Omental fat pad (tissue), 4 donors: ENCODE measurements around the gene DMWD. TPM values are rescaled to one million over a fixed set of nuclear protein-coding genes. Genes with fewer than 3 reads are reported as not detected.
A peak's percentile ranks its signal among the peaks of the same experiment; 100 is the strongest.

Experiments
- ATAC-seq: fragments of 150-250 bp; one replicate; pipeline ENCODE4 v1.9.1; 2016; ENCODE audit warnings: mild to moderate bottlenecking, moderate library complexity; ENCODE audit not compliant: low FRiP score
- DNase-seq: peaks from one replicate; pipeline ENCODE4 v3.0.0-alpha.2; 2019; ENCODE audit warnings: low spot score
- total RNA-seq, 4 donors: library from RNA; depleted of rRNA; stranded (reverse); fragments of >200 nt; gene quantifications; one replicate each; pipeline ENCODE4 v1.1.0, GENCODE V29; 2016
- TF ChIP-seq, protein P1 (sequence below), 3 donors: fragments of 450-650 bp; IDR thresholded peaks; one replicate each; pipeline ENCODE4 v1.5.1; 2016 to 2017; ENCODE audit warnings: antibody characterized with exemption in 3 of 3, mild to moderate bottlenecking in 3 of 3, moderate library complexity in 2 of 3

DMWD gene
- total RNA-seq, 4 donors from 2014 or later, result 26.2 to 42.5 (median 35.9) TPM

- ATAC-seq (peak; percentile 82), DNase-seq (peak; percentile 89)
- TF ChIP-seq, protein P1, sequence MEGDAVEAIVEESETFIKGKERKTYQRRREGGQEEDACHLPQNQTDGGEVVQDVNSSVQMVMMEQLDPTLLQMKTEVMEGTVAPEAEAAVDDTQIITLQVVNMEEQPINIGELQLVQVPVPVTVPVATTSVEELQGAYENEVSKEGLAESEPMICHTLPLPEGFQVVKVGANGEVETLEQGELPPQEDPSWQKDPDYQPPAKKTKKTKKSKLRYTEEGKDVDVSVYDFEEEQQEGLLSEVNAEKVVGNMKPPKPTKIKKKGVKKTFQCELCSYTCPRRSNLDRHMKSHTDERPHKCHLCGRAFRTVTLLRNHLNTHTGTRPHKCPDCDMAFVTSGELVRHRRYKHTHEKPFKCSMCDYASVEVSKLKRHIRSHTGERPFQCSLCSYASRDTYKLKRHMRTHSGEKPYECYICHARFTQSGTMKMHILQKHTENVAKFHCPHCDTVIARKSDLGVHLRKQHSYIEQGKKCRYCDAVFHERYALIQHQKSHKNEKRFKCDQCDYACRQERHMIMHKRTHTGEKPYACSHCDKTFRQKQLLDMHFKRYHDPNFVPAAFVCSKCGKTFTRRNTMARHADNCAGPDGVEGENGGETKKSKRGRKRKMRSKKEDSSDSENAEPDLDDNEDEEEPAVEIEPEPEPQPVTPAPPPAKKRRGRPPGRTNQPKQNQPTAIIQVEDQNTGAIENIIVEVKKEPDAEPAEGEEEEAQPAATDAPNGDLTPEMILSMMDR (IDR thresholded peaks at IDR 0.05), result peak in 1 of 3 donors; percentile 86
Observed at GRCh38 chr19:45817010-45817724, 24.5 kb upstream of the DMWD start.

DNA sequence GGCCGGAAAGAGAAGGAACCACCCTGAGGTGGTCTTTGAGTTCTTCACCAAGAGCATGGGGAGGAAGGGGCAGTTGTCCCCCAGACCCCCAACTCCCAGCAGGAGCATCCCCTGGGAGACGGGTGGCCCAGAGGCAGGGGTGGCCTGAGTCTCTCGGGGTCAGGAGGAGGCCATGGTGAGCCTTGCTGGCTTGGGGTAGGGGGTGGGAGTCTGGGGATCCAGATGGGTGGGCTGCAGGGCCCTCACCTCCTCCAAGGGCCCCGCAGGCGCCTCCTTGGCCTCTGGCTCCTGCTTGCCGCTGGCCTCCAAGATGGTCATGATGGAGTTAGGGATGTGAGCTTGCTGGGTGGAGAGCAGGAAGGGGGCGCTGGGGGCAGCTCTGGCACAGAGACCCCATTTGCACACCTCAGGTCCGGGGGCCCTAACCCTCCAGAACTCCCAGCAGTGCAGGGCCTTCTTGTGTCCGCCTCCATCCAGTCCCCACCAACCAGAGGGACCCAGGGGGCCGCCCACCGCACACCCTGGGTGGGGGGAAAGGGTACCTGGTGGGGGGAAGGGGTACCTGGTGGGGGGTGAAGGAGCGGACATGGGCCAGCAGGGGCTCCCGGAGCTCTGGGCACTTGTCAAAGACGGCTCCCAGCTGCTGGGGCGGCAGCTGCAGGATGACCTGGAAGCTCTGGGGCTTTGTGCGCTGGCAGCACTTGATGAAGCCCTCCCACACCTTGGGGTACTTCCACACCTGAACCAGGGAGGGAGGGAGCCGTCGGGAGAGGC, 23.8 kb upstream of the DMWD start:
- DNase-seq, result no peak
- no peak for ATAC-seq
- TF ChIP-seq, protein P1 (IDR thresholded peaks at IDR 0.05), result no peak

DNA sequence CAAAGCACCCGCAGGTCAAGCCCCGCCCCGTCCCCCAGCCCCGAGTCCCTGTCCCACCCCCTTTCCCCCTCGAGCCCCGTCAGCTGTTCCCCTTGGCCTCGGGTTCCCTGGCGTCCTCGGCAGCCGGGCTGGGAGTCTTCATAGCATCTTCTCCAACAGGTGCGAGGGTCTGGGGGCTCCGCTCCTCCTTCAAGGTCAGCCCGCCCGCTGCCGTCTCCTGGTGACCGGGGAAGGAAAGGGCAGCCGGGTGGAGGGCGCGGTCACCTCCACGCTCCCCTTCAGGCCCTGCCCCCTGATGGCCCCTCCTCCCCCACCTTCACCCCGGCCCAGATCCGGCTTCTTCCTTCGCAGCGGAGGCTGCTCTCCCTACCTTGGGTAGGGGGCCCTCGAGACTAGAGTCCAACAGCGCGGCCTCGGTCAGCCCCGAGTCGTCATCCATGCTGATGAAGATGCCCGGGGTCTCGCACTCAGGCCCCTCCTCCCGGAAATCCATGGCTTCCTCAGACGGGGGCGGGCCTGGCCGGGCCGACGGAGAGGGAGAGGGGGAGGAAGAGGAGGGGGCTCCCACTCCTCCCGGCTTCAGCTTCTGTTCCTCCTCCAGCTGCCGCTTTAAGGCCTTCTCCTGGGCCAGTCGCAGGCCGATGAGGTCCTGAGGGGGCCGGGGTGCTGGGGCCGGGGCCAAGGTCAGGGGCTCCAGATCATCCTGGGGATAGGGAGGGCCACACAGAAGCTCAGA, 23.0 kb upstream of the DMWD start:
- DNase-seq (no peak), ATAC-seq (peak; percentile 30)

DNA sequence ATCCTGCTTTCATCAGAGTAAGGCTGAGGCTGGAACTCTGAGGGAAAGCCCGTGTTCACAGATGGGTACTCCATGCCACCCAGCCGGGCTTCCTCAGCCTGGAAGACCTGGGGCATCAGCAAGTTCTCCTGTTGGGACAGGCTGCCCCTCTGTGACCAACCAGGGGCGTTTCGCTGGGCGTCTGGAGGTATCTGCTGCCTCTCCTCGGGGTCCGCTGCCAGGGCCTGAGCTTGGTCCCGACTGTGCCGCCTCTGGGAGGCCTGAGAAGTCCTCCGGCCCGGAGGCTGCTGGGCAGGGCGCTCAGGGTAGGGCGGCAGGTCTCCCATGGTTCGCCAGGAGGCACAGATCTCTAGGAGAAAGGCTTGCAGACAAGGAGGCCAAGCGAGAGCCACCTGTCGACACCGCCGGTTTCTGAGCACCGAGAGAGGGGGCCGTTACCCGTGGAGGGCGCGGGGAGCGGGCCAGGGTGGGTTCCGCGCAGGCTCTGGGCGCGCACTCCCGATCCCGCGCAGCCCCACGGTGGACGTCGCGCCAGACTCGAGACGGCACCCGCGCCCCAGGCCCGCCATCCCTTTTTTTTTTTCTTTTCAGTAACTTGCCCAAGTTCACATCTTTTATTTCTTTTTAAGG, 22.3 kb upstream of the DMWD start, which contains the start of gene RSPH6A:
Gene RSPH6A, minus strand, starts transcription at position 458 of the 630 bp plus-strand sequence. Its CDS starts 132 bp downstream, at position 326.
- TF ChIP-seq, protein P1 (IDR thresholded peaks at IDR 0.05), result no peak
- ATAC-seq, result no peak
- no peak for DNase-seq

More for the DNA sequence above, 23.0 kb upstream of the DMWD start:
- TF ChIP-seq, protein P1 (IDR thresholded peaks at IDR 0.05), result no peak

DNA sequence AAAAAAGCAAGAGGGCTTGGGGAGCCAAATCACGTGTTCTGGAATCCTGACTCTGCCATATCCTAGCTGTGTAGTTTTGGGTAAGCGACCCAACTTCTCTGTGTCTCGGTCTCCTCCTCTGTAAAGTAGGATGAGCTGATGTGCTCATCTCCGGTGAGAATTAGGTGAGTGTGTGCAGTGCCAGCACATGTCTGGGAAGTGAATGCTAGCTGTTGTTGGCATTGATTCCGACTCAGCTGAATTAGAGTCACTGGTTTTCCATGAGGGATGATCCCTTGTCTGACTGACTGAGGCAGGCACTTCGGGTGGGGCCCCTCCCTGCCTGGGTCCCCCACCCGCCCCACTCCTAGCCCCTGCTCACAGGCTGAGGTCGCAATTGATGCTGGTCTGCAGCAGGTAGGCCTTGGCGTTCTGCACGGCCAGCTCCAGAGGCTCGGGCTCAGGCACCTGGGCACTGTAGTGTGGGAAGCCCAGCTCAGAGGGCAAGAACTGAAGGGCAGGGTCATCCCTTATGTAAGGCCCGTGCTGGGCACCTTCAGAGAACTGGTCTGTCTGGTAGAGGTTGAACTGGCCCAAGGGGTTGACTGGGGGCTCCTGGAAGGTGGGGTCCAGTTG, 21.6 kb upstream of the DMWD start:
- no peak for ATAC-seq
- TF ChIP-seq, protein P1 (IDR thresholded peaks at IDR 0.05), result no peak
- no peak for DNase-seq

GRCh38 chr19:45812297-45812696, 19.7 kb upstream of the DMWD start:
- no peak for ATAC-seq
- TF ChIP-seq, protein P1 (IDR thresholded peaks at IDR 0.05), result no peak
- no peak for DNase-seq
